Neural cell (in vitro differentiated cells): ENCODE results near the gene NKD2.

ENCODE experiments used
- EP300 ChIP-seq: fragments of 450-650 bp; conservative IDR thresholded peaks from 2 replicates; pipeline ENCODE4 v1.6.1; 2014; ENCODE audit warnings: antibody characterized with exemption, mild to moderate bottlenecking, moderate library complexity; ENCODE audit not compliant: poor library complexity, severe bottlenecking
- EZH2 ChIP-seq: fragments of 200-600, 300-800 bp; shearing (Covaris generic), sonication (generic); IDR thresholded peaks from 2 replicates; pipeline ENCODE4 v1.6.1; 2014; ENCODE audit warnings: antibody characterized with exemption, low read length, borderline replicate concordance, mild to moderate bottlenecking; ENCODE audit not compliant: insufficient read depth, poor library complexity, severe bottlenecking
- POLR2AphosphoS5 ChIP-seq: IDR thresholded peaks from 2 replicates; pipeline ENCODE4 v1.6.1; 2012
- RAD21 ChIP-seq: fragments of 450-650 bp; conservative IDR thresholded peaks from 2 replicates; pipeline ENCODE4 v1.6.1; 2014; ENCODE audit warnings: antibody characterized with exemption, mild to moderate bottlenecking, moderate library complexity
- SMC3 ChIP-seq: fragments of 450-650 bp; conservative IDR thresholded peaks from 2 replicates; pipeline ENCODE4 v1.6.1; 2014; ENCODE audit warnings: antibody characterized with exemption, mild to moderate bottlenecking, moderate library complexity; ENCODE audit not compliant: poor library complexity
- TF ChIP-seq, protein P1 (sequence below): fragments of 450-650 bp; IDR thresholded peaks from 2 replicates; pipeline ENCODE4 v1.5.1; 2014; ENCODE audit warnings: antibody characterized with exemption, mild to moderate bottlenecking, moderate library complexity; ENCODE audit not compliant: poor library complexity, severe bottlenecking

DNA sequence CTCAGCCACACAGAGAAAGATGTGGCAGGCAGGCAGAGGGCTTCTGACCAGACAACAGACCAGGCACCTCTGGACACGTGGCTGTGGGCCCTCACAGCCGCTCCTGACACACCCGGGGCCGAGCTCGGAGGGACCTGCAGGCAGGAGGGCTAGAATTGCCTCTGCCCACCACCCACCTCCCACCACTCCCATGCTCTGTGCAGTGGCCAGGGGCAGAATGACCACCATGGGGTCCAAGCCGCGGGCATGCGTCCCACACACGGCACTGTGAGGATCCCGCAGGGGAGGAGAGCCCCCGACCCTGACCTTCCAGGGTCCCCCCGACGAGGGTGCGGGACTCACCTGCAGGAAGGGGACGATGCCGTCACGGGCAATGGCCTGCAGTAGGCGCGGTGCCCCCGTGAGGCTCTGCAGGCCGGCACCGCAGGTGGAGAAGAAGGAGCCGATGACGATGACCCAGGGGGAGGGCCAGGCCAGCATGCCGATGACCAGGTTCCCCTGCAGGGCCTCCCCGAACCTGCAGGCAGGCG lies 69.0 kb downstream of the NKD2 start:
- TF ChIP-seq SMC3 (no peak), EP300 (no peak), EZH2 (no peak), POLR2AphosphoS5 (no peak), RAD21 (no peak)
- TF ChIP-seq, protein P1, sequence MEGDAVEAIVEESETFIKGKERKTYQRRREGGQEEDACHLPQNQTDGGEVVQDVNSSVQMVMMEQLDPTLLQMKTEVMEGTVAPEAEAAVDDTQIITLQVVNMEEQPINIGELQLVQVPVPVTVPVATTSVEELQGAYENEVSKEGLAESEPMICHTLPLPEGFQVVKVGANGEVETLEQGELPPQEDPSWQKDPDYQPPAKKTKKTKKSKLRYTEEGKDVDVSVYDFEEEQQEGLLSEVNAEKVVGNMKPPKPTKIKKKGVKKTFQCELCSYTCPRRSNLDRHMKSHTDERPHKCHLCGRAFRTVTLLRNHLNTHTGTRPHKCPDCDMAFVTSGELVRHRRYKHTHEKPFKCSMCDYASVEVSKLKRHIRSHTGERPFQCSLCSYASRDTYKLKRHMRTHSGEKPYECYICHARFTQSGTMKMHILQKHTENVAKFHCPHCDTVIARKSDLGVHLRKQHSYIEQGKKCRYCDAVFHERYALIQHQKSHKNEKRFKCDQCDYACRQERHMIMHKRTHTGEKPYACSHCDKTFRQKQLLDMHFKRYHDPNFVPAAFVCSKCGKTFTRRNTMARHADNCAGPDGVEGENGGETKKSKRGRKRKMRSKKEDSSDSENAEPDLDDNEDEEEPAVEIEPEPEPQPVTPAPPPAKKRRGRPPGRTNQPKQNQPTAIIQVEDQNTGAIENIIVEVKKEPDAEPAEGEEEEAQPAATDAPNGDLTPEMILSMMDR, result no peak
